CD4-positive, alpha-beta T cell treated with Interleukin-4 for 1 hour (primary cell): Measurements from ENCODE around the gene ZNF598.
"Not testable (repeated sequence)": the region's sequence is repeated elsewhere in the genome, so short reads cannot be mapped to it uniquely, and the experiment has no call there.

Experiments used
- DNase-seq, 2 donors: peaks; one replicate each; pipeline ENCODE4 v3.0.0-alpha.2; 2020 to 2022

Gene ZNF598

DNA sequence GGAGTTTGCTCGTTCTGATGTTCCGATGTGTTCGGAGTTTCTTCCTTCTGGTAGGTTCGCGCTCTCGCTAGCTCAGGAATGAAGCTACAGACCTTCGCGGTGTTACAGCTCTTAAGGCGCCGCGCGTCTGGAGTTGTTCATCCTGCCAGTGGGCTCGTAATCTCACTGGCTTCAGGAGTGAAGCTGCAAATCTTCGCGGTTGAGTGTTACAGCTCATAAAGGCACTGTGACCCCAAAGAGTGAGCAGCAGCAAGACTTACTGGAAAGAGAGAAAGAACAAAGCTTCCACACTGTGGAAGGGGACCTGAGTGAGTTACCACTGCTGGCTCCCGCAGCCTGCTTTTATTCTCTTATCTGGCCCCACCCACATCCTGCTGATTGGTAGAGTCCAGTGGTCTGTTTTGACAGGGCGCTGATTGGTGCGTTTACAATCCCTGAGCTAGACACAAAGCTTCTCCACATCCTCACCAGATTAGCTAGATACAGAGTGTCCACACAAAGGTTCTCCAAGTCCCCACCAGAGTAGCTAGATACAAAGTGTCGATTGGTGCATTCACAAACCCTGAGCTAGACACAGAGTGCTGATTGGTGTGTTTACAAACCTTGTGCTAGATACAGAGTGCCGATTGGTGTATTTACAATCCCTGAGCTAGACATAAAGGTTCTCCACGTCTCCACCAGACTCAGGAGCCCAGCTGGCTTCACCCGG lies 52.0 kb downstream of the ZNF598 start:
- DNase-seq = not testable (repeated sequence)

GRCh38 chr16:1953734-1954133 lies 55.9 kb downstream of the ZNF598 start:
- DNase-seq = no peak

GRCh38 chr16:1950559-1950958 lies 59.1 kb downstream of the ZNF598 start:
- DNase-seq = no peak

GRCh38 chr16:1950047-1950446 lies 59.6 kb downstream of the ZNF598 start:
- DNase-seq = no peak

DNA sequence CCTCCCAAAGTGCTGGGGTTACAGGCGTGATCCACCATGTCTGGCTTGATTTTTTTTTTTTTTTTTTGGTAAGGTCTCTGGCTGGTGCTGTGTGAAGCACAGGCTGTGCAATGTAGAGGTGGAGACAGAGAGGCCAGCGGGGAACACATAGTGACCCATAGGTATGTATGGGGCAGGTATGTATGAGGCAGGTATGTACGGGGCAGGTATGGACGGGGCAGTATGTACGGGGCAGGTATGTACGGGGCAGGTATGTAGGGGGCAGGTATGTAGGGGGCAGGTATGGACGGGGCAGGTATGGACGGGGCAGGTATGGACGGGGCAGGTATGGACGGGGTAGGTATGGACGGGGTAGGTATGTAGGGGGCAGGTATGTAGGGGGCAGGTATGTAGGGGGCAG lies 60.1 kb downstream of the ZNF598 start:
- no peak for DNase-seq
